Heart left ventricle (tissue), 16 donors: Measurements from ENCODE around the gene JMY. TPM values are rescaled to one million over a fixed set of nuclear protein-coding genes. Genes with fewer than 3 reads are reported as not detected.
A peak's percentile ranks its signal among the peaks of the same experiment; 100 is the strongest.

Experiments
- ATAC-seq, 4 donors: fragments of 200-7000 bp; cut with Tn5 transposase; one replicate each; pipeline ENCODE4 v1.9.1; 2020 to 2022; ENCODE audit warnings: moderate library complexity in 4 of 4, mild to moderate bottlenecking in 3 of 4, moderate number of reproducible peaks in 1 of 4
- DNase-seq, 5 donors: peaks; one replicate each; pipeline ENCODE4 v3.0.0-alpha.2; 2020
- H3K27ac ChIP-seq, 12 donors: fragments of 200-600 bp; sonication (generic) in 4 of 12; one replicate each; pipeline versions ENCODE4 v1.5.0 to v1.8.0; 2016 to 2022; ENCODE audit warnings: mild to moderate bottlenecking in 2 of 12
- H3K27me3 ChIP-seq, 9 donors: fragments of 200-600 bp; sonication (generic) in 2 of 9; one replicate each; pipeline versions ENCODE4 v1.5.1 to v1.8.0; 2016 to 2022; ENCODE audit warnings: mild to moderate bottlenecking in 3 of 9
- H3K36me3 ChIP-seq, 9 donors: fragments of 200-600 bp; sonication (generic) in 2 of 9; one replicate each; pipeline versions ENCODE4 v1.5.0 to v1.8.0; 2018 to 2022; ENCODE audit warnings: mild to moderate bottlenecking in 2 of 9
- H3K4me1 ChIP-seq, 12 donors: fragments of 200-600 bp; sonication (generic) in 4 of 12; one replicate each; pipeline versions ENCODE4 v1.5.0 to v1.8.0; 2016 to 2022; ENCODE audit warnings: mild to moderate bottlenecking in 3 of 12
- H3K4me3 ChIP-seq, 12 donors: fragments of 200-600 bp; sonication (generic) in 4 of 12; one replicate each; pipeline versions ENCODE4 v1.5.0 to v1.8.0; 2017 to 2022; ENCODE audit warnings: mild to moderate bottlenecking in 9 of 12, moderate library complexity in 4 of 12
- H3K9me3 ChIP-seq, 12 donors: fragments of 200-600 bp; sonication (generic) in 4 of 12; one replicate each; pipeline versions ENCODE4 v1.5.0 to v1.8.0; 2016 to 2022; ENCODE audit warnings: mild to moderate bottlenecking in 1 of 12
- CTCF ChIP-seq, 12 donors: fragments of 200-600 bp; sonication (generic) in 4 of 12; IDR thresholded peaks; one replicate each; pipeline versions ENCODE4 v1.5.0 to v1.8.0; 2018 to 2022; ENCODE audit warnings: antibody characterized with exemption in 12 of 12, mild to moderate bottlenecking in 5 of 12
- POLR2A ChIP-seq, 2 donors: fragments of 450-650 bp; IDR thresholded peaks; one replicate each; pipeline ENCODE4 v1.6.1; 2017; ENCODE audit warnings: antibody characterized with exemption in 2 of 2, mild to moderate bottlenecking in 2 of 2, moderate library complexity in 2 of 2
- WGBS, 4 donors: extraction: QIAGEN DNeasy Blood & Tissue Kit in 2 of 4; methylation state at CpG; one replicate each; pipeline versions ENCODE4 v1.1.5 to v1.1.7; 2013 to 2018; 5-methylcytosine and 5-hydroxymethylcytosine counted together
- intact Hi-C, 10 donors: fragments of 100-400 bp; cut with DNase I; formaldehyde crosslinking; loops; one replicate each; pipeline versions ENCODE4 v1.11.1 to v1.14.2; 2022
- polyA plus RNA-seq, 2 donors: library from polyadenylated mRNA; stranded (reverse); fragments of 200-250 nt; gene quantifications; one replicate each; pipeline ENCODE4 v1.2.3, GENCODE V29; 2013
- total RNA-seq, 9 donors: library from RNA; depleted of rRNA in 2 of 9; stranded (reverse); fragments of >200 nt in 2 of 9; fragmentation: NEBNext Ultra II Directional in 3 of 9; extraction: Animal tissue kit (Norgen Biotek cat#: 25700) in 3 of 9; gene quantifications; one replicate each; pipeline versions ENCODE4 v1.1.0 to v1.2.4, GENCODE V29; 2016 to 2023
- donor health status: ischemic (EF 13 %, LVEDD 7.1; RV severe dilation, severe dysfunction).
- donor health status: healthy with polysubstance abuse.
- donor health status: DM: no; HTN: yes; CAD: no.
- donor health status: DM: no; HTN: no; CAD: no.
- donor health status: ischemic (EF 25% LVEDD 6.9; RV normal size, moderate dysfunction).
- donor health status: ischemic (EF 25% LVEDD 5.7; RV mildly dilated, moderate dysfunction).
- donor health status: healthy.
- donor health status: DM: yes; HTN: yes; CAD: no.
- donor health status: ischemic (EF 35%, LVEDD 5.7; RV mildly dilated, moderate dysfunction).
- donor health status: nonischemic (EF 11% LVEDD 7.7; RV severe dilation, severe dysfunction).
- donor health status: DM: yes; HTN: yes; CAD: no.
- donor health status: PGD.
- donor health status: ischemic (EF 29% LVEDD 5.4; RV normal size, mild dysfunction).
- donor health status: nonischemic (EF 23%, LVEDD 6.1; RV moderate dilation, normal function).

The JMY gene
- total and polyA plus RNA-seq, 11 donors = 3.0 to 16.9 (median 11.3) TPM

GRCh38 chr5:79259810-79260209, 23.9 kb downstream of the JMY start:
- DNase-seq = no peak
- ATAC-seq = peak in 1 of 4 donors; percentile 42
- Histone ChIP-seq H3K4me3 (no peak overlapping the region), H3K36me3 (peaks cover 0 to 7% (median 0%) of the 10 kb centered on the region in 9 donors), H3K27ac (no peak overlapping the region), H3K9me3 (no peaks in the 10 kb centered on the region), H3K4me1 (peaks cover 0 to 28% (median 7%) of the 10 kb centered on the region in 12 donors), H3K27me3 (no peaks in the 10 kb centered on the region)
- TF ChIP-seq POLR2A (IDR thresholded peaks at IDR 0.05) (no peak), CTCF (IDR thresholded peaks at IDR 0.05) (no peak)
- intact Hi-C loops = loop anchor here in 3 of 10 donors (5.0 to 10.0 kb wide), 3 partner anchors 202 to 275 kb away; partner anchors contain the start of gene HOMER1 (in 1 of the 3)
- 96 to 100% (median 98%) methylated on average over 2 to 6 of the region's 6 CpGs for WGBS, 4 donors

GRCh38 chr5:79261897-79262296, 26.0 kb downstream of the JMY start:
- TF ChIP-seq CTCF (IDR thresholded peaks at IDR 0.05) = no peak
- TF ChIP-seq POLR2A (IDR thresholded peaks at IDR 0.05) = no peak
- no peaks in the 10 kb centered on the region for H3K27me3 ChIP-seq
- peaks cover 0 to 7% (median 0%) of the 10 kb centered on the region in 9 donors for H3K36me3 ChIP-seq
- ATAC-seq = no peak
- H3K9me3 ChIP-seq = no peaks in the 10 kb centered on the region
- 81 to 88% (median 85%) methylated on average over 4 of the region's 4 CpGs for WGBS, 4 donors
- H3K27ac ChIP-seq = no peak overlapping the region
- no peak for DNase-seq
- H3K4me1 ChIP-seq = peaks cover 0 to 18% (median 3%) of the 10 kb centered on the region in 12 donors
- no peak overlapping the region for H3K4me3 ChIP-seq
- intact Hi-C loops = no loop called here

- TF ChIP-seq POLR2A (IDR thresholded peaks at IDR 0.05) (no peak), CTCF (IDR thresholded peaks at IDR 0.05) (no peak)
- Histone ChIP-seq H3K4me3 (no peak overlapping the region), H3K4me1 (peaks cover 0 to 17% (median 3%) of the 10 kb centered on the region in 12 donors), H3K27me3 (no peaks in the 10 kb centered on the region), H3K27ac (no peak overlapping the region), H3K9me3 (no peaks in the 10 kb centered on the region), H3K36me3 (peaks cover 0 to 7% (median 0%) of the 10 kb centered on the region in 9 donors)
- DNase-seq = no peak
- WGBS, 4 donors = 81 to 90% (median 85%) methylated on average over 7 of the region's 7 CpGs
- no peak for ATAC-seq
- intact Hi-C loops = no loop called here
Measured at GRCh38 chr5:79263290-79263689, 27.4 kb downstream of the JMY start.

- no peak for TF ChIP-seq POLR2A (IDR thresholded peaks at IDR 0.05)
- no peak for TF ChIP-seq CTCF (IDR thresholded peaks at IDR 0.05)
- ATAC-seq (no peak), DNase-seq (no peak)
- intact Hi-C loops = no loop called here
- H3K9me3 ChIP-seq = peaks cover 0 to 8% (median 0%) of the 10 kb centered on the region in 12 donors
- peaks cover 0 to 7% (median 0%) of the 10 kb centered on the region in 9 donors for H3K36me3 ChIP-seq
- H3K4me1 ChIP-seq = no peaks in the 10 kb centered on the region
- no peaks in the 10 kb centered on the region for H3K27me3 ChIP-seq
- no peak overlapping the region for H3K4me3 ChIP-seq
- H3K27ac ChIP-seq = no peak overlapping the region
Measured at GRCh38 chr5:79267180-79267579, 31.2 kb downstream of the JMY start.
